Measurements from ENCODE around the gene IDUA. TPM values are rescaled to one million over a fixed set of nuclear protein-coding genes. Genes with fewer than 3 reads are reported as not detected.

IDUA gene
- total RNA-seq, 1 donor from 2014 or later: 32.9 TPM

- ATAC-seq (ENCODE audit: low read depth): no peak
- Mint-ChIP-seq H3K27me3 (peaks cover 27% of the 10 kb centered on the region), H3K4me1 (peaks cover 6% of the 10 kb centered on the region), H3K4me3 (no peak overlapping the region), H3K9me3 (peaks cover 3% of the 10 kb centered on the region), H3K27ac (no peak overlapping the region), H3K36me3 (ENCODE audit: low read depth) (no peaks in the 10 kb centered on the region)
- ChIA-PET CTCF (no interaction called here), POLR2A (no interaction called here)
- TF ChIP-seq, protein P1, sequence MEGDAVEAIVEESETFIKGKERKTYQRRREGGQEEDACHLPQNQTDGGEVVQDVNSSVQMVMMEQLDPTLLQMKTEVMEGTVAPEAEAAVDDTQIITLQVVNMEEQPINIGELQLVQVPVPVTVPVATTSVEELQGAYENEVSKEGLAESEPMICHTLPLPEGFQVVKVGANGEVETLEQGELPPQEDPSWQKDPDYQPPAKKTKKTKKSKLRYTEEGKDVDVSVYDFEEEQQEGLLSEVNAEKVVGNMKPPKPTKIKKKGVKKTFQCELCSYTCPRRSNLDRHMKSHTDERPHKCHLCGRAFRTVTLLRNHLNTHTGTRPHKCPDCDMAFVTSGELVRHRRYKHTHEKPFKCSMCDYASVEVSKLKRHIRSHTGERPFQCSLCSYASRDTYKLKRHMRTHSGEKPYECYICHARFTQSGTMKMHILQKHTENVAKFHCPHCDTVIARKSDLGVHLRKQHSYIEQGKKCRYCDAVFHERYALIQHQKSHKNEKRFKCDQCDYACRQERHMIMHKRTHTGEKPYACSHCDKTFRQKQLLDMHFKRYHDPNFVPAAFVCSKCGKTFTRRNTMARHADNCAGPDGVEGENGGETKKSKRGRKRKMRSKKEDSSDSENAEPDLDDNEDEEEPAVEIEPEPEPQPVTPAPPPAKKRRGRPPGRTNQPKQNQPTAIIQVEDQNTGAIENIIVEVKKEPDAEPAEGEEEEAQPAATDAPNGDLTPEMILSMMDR (IDR thresholded peaks at IDR 0.05): no peak
- intact Hi-C loops (cut with micrococcal nuclease): no loop called here
- peak; percentile 15 for DNase-seq
Observed at GRCh38 chr4:1047106-1047975, 60.5 kb downstream of the IDUA start.

DNA sequence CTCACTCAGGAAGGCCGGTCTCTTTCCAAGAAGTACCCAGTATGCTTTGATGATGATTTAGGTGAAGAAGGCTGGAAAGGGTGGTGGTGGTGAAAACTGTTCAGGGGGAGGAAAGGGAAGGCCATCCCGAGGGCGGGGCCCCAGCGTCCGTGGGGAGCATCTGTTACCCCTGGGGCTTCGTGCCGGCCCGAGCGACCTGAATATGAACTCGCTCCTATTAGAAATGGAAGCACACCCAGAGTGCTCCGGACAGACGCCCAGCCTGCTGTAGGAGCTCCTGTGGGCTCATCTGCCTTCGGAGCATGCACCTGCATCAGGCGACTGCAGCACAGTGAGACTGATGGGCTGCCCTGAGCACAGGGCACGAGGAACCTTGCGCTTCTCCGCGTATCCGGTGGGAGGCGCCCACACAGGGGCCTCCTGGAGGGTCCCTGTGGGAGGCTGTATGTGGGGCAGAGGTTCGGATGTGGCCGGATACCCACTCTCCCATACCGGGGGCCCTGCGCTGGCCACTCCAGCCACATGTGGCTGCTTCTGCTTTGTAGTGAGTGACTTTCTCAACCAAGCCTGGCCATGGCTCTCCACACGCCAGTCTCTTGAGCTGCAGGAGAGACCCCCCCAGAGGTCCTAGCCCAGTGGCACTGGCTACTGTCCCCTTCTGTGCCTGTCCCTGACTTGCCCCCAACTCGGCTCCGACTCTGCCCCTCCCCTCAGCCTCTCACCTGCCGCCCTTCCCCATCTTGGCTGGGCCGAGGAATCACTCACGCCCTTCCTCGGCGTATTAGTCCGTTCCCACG, 61.3 kb downstream of the IDUA start:
- CTCF ChIA-PET: no interaction called here
- Mint-ChIP-seq H3K27ac (no peak overlapping the region), H3K4me3 (no peak overlapping the region), H3K4me1 (peaks cover 6% of the 10 kb centered on the region), H3K9me3 (peaks cover 3% of the 10 kb centered on the region), H3K27me3 (peaks cover 25% of the 10 kb centered on the region), H3K36me3 (ENCODE audit: low read depth) (no peaks in the 10 kb centered on the region)
- DNase-seq: peak; percentile 14
- POLR2A ChIA-PET: no interaction called here
- no peak for ATAC-seq (ENCODE audit: low read depth)
- TF ChIP-seq, protein P1 (IDR thresholded peaks at IDR 0.05): no peak
- intact Hi-C loops (cut with micrococcal nuclease): no loop called here

DNA sequence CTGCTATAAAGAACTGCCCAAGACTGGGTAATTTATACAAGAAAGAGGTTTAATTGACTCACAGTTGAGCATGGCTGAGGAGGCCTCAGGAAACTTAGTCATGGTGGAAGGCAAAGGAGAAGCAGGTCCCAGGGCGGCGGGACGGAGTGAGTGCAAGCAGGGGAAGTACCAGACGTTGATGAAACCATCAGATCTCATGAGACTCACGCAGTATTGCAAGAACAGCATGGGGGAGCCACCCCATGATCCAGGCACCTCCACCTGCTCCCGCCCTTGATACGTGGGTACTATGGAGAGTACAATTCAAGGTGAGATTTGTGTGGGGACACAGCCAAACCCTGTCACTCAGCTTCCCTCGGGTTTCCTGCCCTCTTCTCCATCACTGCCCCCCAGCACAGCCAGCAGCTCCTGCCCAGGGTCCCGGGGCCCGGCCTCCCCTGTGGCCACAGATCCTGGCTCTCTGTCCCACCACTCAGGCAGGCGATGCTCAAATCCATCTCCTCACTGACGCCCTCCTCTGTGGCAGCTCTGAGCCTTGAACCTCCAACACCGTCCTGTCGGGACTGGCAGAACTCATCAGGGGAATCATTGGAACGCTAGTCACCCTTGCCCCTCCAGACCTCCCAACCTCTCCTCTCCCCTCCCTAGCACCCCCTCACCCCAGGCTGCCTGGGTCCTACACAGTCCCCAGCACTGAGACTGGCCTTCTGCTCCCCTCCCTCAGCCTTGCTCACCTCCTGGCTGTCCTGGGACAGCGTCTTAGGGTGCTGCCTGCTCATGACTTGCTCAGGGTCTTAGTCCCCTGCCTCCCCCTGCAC, 62.1 kb downstream of the IDUA start:
- no peak overlapping the region for H3K4me3 Mint-ChIP-seq
- TF ChIP-seq, protein P1 (IDR thresholded peaks at IDR 0.05): no peak
- DNase-seq (peak; percentile 15), ATAC-seq (ENCODE audit: low read depth) (peak; percentile 72)
- peaks cover 3% of the 10 kb centered on the region for H3K9me3 Mint-ChIP-seq
- H3K4me1 Mint-ChIP-seq: peaks cover 6% of the 10 kb centered on the region
- ChIA-PET CTCF (no interaction called here), POLR2A (interaction anchor here (0.5 kb wide), 1 partner anchor 641 kb away, joined by 5 read pairs; no protein-coding TSS in a partner anchor)
- H3K27me3 Mint-ChIP-seq: peaks cover 23% of the 10 kb centered on the region
- H3K36me3 Mint-ChIP-seq (ENCODE audit: low read depth): no peaks in the 10 kb centered on the region
- no peak overlapping the region for H3K27ac Mint-ChIP-seq
- intact Hi-C loops (cut with micrococcal nuclease): no loop called here

DNA sequence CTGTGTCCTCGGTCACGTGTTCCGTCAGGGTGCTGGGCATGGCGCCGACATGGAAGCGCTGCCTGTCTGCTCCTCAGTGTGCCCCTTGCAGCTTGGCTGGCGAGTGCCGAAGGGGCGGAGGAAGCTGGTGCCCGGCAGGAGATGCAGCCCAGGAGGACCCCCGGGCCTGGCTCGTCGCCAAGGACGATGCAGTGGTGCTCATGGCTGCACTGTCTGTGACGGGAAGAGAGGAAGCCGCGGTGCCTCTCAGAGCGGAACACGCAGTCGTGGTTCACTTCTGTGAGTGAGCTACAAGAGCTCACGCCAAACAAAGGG, 62.7 kb downstream of the IDUA start:
- ChIA-PET POLR2A (interaction anchor here (0.5 kb wide), 1 partner anchor 640 kb away, joined by 5 read pairs; no protein-coding TSS in a partner anchor), CTCF (no interaction called here)
- no peak overlapping the region for H3K4me3 Mint-ChIP-seq
- H3K27ac Mint-ChIP-seq: no peak overlapping the region
- H3K36me3 Mint-ChIP-seq (ENCODE audit: low read depth): no peaks in the 10 kb centered on the region
- H3K9me3 Mint-ChIP-seq: peaks cover 3% of the 10 kb centered on the region
- ATAC-seq (ENCODE audit: low read depth) (no peak), DNase-seq (peak; percentile 14)
- H3K4me1 Mint-ChIP-seq: peaks cover 6% of the 10 kb centered on the region
- intact Hi-C loops (cut with micrococcal nuclease): no loop called here
- H3K27me3 Mint-ChIP-seq: peaks cover 23% of the 10 kb centered on the region
- TF ChIP-seq, protein P1 (IDR thresholded peaks at IDR 0.05): no peak
